Measurements from ENCODE around the gene PCDHA1.

Gene PCDHA1

DNA sequence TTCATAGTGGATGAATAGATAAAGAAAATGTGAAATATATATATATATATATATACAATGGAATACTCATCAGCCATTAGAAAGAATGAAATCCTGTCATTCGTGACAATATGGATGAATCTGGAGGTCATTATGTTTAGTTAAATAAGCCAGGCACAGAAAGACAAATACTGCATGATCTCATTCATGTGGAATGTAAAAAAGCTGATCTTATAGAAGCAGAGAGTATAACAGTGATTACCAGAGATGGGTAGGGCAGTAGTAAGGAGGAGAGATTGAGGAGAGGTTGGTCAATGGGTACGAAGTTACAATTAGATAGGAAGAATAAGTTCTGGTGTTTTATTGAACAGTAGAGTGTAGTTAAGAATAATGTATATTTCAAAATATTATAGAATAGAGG lies 160.6 kb downstream of the PCDHA1 start:
- no peak for DNase-seq (ENCODE audit: extremely low read depth, insufficient read length)
- Histone ChIP-seq H3K4me3 (replicated peaks; ENCODE audit: low read depth, low read length) (no peak overlapping the region), H3K36me3 (ENCODE audit: control insufficient read depth, insufficient read depth, low read length) (no peaks in the 10 kb centered on the region), H3K27me3 (replicated peaks; ENCODE audit: control insufficient read depth, insufficient read depth, low read length) (no peaks in the 10 kb centered on the region)
- TF ChIP-seq, protein P1, sequence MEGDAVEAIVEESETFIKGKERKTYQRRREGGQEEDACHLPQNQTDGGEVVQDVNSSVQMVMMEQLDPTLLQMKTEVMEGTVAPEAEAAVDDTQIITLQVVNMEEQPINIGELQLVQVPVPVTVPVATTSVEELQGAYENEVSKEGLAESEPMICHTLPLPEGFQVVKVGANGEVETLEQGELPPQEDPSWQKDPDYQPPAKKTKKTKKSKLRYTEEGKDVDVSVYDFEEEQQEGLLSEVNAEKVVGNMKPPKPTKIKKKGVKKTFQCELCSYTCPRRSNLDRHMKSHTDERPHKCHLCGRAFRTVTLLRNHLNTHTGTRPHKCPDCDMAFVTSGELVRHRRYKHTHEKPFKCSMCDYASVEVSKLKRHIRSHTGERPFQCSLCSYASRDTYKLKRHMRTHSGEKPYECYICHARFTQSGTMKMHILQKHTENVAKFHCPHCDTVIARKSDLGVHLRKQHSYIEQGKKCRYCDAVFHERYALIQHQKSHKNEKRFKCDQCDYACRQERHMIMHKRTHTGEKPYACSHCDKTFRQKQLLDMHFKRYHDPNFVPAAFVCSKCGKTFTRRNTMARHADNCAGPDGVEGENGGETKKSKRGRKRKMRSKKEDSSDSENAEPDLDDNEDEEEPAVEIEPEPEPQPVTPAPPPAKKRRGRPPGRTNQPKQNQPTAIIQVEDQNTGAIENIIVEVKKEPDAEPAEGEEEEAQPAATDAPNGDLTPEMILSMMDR (IDR thresholded peaks at IDR 0.05; ENCODE audit: insufficient read depth, low read length, poor library complexity, severe bottlenecking), result no peak

DNA sequence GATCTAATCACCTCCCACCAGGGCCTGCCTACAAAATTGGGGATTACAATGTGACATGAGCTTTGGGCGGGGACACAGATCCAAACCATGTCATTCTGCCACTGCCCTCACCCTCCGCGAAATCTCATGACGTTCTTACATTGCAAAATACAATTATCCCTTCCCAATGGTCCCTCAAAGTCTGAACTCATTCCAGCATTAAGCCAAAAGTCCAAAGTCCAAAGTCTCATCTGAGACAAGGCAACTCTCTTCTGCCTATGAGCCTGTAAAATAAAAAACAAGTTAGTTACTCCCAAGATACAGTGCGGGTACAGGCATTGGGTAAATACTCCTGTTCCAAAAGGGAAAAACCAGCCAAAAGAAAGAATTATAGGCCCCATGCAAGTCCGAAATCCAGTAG lies 165.7 kb downstream of the PCDHA1 start:
- H3K36me3 ChIP-seq (ENCODE audit: control insufficient read depth, insufficient read depth, low read length), result no peaks in the 10 kb centered on the region
- H3K4me3 ChIP-seq (replicated peaks; ENCODE audit: low read depth, low read length), result no peak overlapping the region
- H3K27me3 ChIP-seq (replicated peaks; ENCODE audit: control insufficient read depth, insufficient read depth, low read length), result no peaks in the 10 kb centered on the region
- TF ChIP-seq, protein P1 (IDR thresholded peaks at IDR 0.05; ENCODE audit: insufficient read depth, low read length, poor library complexity, severe bottlenecking), result no peak
- no peak for DNase-seq (ENCODE audit: extremely low read depth, insufficient read length)

DNA sequence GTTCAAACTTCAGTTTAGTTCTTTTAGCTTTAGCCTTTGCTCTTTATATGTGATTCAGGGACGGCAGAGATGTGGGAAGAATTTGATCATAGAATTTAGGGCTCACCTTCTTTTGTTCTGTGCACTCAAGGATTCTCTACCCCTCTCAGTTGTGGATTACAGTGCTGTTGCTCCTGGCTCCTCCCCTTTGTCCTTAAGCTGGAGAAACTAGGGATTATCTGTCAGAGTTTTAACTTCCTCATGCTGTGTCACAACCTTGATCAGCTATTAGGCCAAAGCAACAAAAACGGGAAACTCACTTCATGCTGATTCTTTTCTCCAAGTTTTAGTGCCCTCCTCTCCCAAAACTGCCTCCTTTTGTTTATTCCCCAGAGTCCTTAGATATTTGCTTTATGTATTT lies 167.3 kb downstream of the PCDHA1 start:
- no peak for DNase-seq (ENCODE audit: extremely low read depth, insufficient read length)
- TF ChIP-seq, protein P1 (IDR thresholded peaks at IDR 0.05; ENCODE audit: insufficient read depth, low read length, poor library complexity, severe bottlenecking), result no peak
- H3K36me3 ChIP-seq (ENCODE audit: control insufficient read depth, insufficient read depth, low read length), result no peaks in the 10 kb centered on the region
- H3K4me3 ChIP-seq (replicated peaks; ENCODE audit: low read depth, low read length), result no peak overlapping the region
- H3K27me3 ChIP-seq (replicated peaks; ENCODE audit: control insufficient read depth, insufficient read depth, low read length), result no peaks in the 10 kb centered on the region

DNA sequence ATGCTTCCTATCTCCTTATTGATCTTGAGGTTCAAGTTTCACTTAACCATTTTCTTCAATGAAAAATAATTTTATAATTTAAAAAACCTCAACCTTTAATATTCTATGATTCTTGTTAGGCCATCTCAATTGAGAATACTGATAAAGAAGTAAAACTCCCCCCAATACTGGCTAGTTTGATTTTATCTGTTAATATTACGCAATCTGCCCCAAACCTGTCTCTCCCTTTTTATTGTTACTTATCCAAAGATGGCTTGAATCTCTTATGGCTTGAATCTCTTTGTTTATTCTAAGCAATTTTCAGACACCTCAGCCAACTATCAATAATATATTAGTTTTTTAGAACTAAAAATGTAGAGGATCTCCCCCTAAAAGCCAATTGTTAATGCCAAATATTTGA lies 176.2 kb downstream of the PCDHA1 start:
- Histone ChIP-seq H3K4me3 (replicated peaks; ENCODE audit: low read depth, low read length) (no peak overlapping the region), H3K36me3 (ENCODE audit: control insufficient read depth, insufficient read depth, low read length) (no peaks in the 10 kb centered on the region), H3K27me3 (replicated peaks; ENCODE audit: control insufficient read depth, insufficient read depth, low read length) (no peaks in the 10 kb centered on the region)
- DNase-seq (ENCODE audit: extremely low read depth, insufficient read length), result no peak
- TF ChIP-seq, protein P1 (IDR thresholded peaks at IDR 0.05; ENCODE audit: insufficient read depth, low read length, poor library complexity, severe bottlenecking), result no peak

DNA sequence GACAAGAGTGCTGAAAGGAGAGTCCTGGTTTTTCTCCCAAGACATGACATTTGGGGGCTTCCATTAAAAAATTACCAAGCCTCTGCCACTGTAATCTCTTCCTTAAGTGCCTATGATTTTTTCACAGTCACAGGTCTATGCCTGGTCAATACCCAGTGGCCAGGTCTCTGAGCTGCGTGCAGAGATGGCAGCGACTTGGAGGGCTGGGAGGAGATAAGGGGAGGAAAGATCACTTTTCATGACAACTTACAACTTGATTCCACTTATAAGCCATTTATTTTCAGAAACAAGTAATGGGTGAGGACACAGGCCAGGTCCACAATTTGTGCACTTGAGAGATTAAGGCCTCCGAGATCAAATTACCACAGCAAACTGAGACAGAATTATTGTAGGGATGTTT lies 178.4 kb downstream of the PCDHA1 start:
- Histone ChIP-seq H3K4me3 (replicated peaks; ENCODE audit: low read depth, low read length) (no peak overlapping the region), H3K36me3 (ENCODE audit: control insufficient read depth, insufficient read depth, low read length) (no peaks in the 10 kb centered on the region), H3K27me3 (replicated peaks; ENCODE audit: control insufficient read depth, insufficient read depth, low read length) (no peaks in the 10 kb centered on the region)
- TF ChIP-seq, protein P1 (IDR thresholded peaks at IDR 0.05; ENCODE audit: insufficient read depth, low read length, poor library complexity, severe bottlenecking), result no peak
- no peak for DNase-seq (ENCODE audit: extremely low read depth, insufficient read length)

DNA sequence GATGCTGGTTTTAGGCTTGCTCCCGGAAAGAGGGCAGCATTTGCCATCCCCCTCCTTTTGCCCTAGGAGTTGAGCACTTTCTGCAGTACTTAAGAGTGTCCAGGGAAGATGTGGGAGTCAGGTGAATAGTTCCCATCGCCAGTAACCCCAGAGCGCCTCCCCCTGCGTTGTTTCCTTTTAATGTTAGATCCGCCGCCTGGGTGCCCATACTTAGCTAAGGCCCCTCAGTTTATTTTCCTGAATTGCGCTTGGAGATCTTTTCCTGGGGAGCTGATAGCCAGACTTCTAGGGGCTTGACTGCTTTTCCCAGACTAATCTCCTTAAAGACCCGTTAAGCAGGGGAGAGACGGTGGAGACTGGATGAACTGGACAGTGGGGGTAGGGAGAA lies 180.0 kb downstream of the PCDHA1 start:
- no peak for DNase-seq (ENCODE audit: extremely low read depth, insufficient read length)
- Histone ChIP-seq H3K27me3 (replicated peaks; ENCODE audit: control insufficient read depth, insufficient read depth, low read length) (no peaks in the 10 kb centered on the region), H3K36me3 (ENCODE audit: control insufficient read depth, insufficient read depth, low read length) (no peaks in the 10 kb centered on the region), H3K4me3 (replicated peaks; ENCODE audit: low read depth, low read length) (no peak overlapping the region)
- TF ChIP-seq, protein P1 (IDR thresholded peaks at IDR 0.05; ENCODE audit: insufficient read depth, low read length, poor library complexity, severe bottlenecking), result no peak

Measured in GM06990 (cell line).